HG03103 (cell line): ENCODE results near the gene CASP9.
"Not testable (repeated sequence)": the region's sequence is repeated elsewhere in the genome, so short reads cannot be mapped to it uniquely, and the experiment has no call there.

Experiments used
- ATAC-seq: cut with Tn5 transposase; IDR thresholded peaks from one replicate; pipeline ENCODE4 v1.9.1; 2021; ENCODE audit warnings: low read depth; ENCODE audit not compliant: unreplicated experiment

Gene CASP9

DNA sequence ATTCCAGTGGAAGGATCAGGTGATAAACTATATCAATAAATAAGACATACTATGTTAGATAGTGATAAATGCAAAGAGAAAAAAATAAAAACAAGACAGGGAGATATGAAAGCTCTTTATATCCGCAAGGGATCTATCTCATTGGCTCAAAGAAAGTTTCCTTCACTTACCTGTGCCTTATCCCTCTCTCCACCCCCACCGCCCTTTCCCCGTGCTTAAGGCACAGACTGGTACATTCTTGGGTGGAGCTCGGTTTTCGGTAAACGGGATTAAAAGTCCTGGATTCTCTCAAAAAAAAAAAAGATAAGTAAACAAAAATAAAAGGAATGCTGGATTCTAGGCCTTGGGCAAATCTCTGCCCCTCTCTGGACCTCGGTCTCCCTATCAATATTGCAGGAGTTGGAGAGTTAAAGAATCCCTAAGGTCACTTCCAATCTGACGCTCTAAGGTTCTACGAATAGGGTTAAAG is 2.0 kb upstream of the CASP9 start:
- ATAC-seq, result no peak

DNA sequence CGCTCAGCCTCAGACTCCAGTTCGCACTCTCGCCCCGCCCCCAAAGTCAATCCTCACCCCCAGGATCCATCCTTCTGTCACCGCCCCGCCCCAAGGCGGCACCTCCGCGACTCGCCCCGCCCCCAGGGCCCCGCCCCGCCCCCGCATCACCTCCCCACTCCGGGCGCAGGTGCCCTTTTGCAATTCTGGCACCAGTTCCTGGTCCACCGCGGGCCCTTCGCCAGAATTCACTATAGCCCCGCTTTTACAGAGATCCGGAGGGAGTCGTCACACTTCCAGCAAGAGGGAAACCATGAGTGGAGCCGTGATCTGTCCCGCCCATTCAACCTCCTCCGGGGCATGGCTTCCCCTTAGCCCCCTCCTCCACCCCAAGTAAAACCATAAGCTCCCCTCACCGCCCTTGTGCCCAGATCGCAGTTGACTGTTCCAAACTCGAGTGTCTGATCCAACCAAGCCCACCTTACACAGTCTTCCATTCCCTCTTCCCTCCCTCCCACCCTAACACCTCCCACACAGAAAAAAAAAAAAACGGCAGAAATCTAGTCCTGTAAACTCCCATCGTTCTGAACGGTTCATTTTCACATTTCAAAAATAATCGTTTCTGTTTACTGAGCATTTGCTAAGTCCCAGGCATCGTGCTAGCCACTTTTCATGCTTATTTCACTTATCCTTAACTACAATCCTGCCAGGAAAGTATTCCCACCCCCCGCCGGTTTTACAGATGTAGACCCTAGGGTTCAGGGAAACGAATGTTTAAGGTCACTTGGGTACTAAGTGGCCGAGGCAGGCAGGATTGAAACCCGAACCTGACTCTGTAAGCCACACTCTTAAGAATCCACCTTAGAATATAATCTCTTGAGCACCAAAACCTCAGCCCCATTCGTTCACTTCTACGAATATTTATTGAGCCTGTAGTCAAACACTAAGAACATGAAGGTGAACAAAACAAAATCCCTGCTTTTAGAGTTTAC is 1.3 kb upstream of the CASP9 start:
- peak; percentile 32 for ATAC-seq

DNA sequence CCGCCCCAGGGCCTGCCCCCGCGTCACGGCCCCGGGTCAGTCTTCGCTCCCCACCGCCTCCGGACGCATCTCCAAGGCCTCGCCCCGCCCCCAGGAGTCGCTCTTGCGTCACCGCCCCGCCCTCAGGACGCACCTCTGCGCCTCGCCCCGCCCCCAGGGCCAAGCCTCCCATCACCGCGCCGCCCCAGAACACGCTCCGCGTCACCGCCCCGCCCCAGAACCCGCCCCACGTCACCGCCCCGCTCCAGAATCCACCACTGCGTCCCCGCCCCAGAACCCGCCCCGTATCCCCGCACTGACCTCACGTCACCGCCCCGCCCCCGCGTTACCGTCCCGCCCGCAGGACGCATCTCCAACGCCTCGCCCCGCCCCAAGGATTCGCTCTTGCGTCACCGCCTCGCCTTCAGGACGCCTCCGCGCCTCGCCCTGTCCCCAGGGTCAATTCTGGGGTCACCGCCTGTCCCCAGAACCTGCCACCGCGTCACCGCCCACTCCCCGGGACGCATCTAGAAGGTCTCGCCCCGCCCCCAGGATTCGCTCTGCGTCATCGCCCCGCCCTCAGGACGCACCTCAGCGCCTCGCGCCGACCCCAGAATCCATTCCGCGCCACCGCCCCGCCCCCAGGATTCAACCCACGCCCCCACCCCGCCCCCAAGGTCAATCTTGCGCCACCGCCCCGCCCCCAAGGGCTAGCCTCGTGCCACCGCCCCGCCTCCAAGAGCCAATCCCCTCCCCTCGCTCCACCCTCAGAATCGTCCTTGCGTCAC is 451 bp upstream of the CASP9 start:
- ATAC-seq, result peak; percentile 32

DNA sequence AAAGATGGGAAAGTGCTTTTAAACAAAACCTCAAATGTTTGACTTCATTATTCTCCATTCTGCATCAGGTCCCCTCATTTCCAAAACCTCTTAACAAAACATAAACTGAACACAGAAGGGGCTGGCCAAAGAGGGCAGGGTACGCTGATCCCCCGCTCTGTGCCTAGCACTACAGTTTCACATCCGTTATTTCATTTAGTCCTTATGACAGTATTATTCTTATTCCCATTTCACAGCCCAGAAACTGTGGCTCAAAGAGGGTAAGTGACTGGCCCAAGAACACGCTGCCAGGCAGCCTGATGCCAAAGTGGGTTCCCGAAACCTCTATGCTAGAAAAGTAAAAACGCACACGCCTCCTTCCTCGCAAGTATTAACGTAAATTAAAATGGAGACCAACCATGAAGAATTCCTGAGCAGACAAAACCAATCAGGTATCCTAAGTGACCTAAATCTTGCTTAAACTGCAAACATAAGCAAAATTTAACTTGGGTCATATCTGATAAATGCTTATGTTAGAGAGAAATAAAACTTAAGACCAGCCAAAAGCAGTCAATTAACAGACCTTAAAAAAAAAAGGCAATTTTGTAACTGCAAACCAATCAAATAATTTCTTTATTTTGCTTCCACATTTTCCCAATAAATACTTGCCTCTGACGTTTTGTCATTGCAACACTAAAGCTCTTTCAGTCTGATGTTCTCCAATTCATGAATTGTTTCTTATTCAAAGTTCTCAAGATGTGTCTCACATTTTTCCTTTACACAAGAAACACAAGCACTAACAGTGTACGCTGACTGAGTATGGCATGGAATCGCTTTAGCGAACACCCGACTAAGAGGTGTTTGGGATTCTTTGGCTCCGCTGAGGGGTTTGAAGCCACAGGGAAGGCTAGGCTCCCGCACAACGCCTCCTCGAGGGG is 653 bp downstream of the CASP9 start:
- ATAC-seq, result no peak

DNA sequence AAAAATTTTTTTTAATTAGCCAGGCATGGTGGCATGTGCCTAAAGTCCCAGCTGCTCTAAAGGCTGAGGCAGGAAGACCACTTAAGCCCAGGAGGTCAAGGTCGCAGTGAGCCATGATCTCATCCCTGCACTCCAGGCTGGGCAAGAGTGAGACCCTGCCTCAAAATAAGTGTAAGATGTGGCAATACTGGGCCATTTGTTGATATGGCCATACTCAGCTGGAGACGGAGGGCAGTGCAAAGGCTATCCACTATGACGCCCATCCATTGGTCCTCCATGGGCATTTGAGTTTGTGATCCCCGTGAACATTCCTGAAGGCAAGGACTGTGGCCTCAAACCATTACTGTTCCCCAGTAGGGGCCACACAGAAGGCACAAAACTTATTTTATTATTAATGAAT is 1.5 kb downstream of the CASP9 start:
- ATAC-seq, result no peak

DNA sequence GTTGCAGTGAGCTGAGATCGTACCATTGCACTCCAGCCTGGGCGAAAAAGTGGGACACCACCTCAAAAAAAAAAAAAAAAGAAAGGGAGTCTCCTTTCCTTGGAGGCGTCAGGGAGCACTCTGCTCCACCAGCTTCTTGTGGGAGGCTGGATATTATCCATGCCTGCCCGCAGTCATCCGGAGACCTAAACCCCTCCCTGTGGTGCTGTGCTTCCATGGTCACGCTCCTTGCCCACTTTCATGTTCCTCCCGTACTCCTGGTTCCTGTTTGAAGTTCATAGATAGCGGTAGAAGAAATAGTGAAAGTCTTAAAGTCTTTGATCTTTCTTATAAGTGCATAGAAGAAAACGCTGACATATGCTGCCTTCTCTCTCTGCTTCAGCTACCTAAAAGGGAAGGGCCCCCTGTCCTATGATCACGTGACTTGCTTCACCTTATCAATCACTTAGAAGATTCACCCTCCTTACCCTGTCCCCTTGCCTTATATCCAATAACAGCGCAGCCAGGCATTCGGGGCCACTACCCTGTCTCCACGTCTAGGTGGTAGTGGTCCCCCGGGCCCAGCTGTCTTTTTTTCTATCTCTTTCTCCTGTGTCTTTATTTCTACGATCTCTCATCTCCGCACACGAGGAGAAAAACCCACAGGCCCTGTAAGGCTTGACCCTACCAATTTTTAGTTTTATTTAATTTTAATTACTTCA is 2.7 kb downstream of the CASP9 start:
- not testable (repeated sequence) for ATAC-seq

DNA sequence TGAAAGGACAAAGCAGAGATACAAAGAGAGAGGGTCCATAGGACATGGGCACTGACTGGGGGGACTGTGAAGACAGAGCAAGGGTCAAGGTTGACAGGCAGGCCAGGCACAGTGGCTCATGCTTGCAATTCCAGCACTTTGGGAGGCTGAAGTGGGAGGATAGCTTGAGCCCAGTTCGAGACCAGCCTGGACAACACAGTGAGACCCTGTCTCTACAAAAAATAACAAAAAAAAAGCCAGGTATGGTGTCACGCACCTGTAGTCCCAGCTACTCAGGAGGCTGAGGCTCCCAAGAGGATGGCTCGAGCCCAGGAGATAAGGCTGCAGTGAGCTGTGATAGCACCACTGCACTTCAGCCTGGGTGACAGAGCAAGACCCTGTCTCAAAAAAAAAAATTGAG is 4.4 kb downstream of the CASP9 start:
- no peak for ATAC-seq

DNA sequence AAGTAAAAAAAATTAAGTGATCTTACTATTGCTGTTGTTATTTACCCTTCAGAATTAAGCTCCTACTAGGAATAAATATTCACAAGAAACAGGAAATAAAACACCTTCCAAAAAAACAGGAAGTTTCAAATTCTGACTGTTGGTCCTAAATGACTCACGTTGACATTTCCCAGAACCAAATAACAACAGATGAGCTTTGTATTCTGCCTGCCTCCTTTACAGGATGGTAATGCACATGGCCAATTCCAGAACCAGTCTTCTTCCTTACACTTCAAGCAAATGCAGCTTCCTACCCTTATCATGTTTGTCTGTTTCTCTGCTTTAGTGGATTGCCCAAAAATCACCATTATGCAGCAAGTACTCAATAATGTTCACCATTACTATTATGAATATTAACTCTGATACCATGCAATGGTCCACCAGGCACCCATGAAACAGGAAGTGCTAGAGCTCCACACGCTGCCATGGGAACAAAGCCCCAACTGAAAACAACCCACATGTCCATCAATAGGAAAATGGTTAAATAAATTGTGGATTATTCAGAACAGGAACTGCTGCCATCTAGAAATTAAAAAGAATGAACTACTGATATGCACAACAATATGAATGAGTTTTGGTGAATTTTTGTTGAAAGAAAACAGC is 8.9 kb downstream of the CASP9 start:
- ATAC-seq, result no peak

DNA sequence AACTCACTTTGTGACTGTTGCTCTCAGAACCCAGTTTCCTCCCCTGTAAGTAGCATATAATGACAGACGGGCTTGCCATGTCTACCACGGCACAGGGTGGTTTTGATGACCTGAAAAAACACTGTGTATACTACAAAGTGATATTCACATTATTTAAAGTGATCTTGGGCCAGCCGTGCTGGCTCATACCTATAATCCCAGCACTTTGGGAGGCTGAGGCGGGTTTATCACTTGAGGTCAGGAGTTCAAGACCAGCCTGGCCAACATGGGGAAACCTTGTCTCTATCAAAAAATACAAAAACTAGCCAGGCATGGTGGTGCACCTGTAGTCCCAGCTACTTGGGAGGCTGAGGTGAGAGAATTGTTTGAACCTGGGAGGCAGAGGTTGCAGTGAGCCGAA is 9.5 kb downstream of the CASP9 start:
- not testable (repeated sequence) for ATAC-seq

DNA sequence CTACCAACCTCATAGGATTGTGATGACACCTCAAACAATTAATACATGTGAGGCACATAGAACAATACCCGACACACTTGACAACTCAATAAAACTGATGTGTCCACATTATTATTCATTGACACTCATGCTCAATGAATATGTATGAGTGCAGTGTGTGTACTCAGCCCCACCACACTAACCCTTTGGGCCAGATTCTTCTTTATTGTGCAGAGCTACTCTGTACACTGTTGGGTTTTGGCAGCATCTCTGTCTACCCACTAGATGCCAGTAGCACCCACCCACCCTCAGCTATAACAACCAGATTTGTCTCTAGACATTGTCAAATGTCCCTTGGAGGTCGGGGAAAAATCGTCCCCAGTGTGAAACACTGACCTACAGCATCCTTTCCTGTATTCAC is 10.1 kb downstream of the CASP9 start:
- ATAC-seq, result no peak

DNA sequence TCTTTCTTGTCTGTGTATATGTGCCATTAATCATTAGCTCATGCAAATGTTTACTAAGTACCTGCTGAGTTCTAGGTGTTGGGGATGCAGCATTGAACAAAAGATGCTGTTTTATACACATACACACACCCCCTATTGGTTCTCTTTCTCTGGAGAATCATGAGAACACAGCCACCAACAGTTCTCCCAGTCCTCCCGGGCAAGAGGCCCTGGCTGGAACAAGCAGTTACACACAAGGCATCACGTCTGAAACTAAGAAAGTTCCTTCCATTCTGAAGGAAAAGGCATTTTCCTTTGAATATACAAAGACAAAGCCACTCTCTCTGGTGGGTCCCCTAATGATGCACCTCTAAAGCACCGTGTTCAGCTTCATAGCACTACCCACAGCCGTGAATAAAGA is 10.8 kb downstream of the CASP9 start:
- ATAC-seq, result no peak

DNA sequence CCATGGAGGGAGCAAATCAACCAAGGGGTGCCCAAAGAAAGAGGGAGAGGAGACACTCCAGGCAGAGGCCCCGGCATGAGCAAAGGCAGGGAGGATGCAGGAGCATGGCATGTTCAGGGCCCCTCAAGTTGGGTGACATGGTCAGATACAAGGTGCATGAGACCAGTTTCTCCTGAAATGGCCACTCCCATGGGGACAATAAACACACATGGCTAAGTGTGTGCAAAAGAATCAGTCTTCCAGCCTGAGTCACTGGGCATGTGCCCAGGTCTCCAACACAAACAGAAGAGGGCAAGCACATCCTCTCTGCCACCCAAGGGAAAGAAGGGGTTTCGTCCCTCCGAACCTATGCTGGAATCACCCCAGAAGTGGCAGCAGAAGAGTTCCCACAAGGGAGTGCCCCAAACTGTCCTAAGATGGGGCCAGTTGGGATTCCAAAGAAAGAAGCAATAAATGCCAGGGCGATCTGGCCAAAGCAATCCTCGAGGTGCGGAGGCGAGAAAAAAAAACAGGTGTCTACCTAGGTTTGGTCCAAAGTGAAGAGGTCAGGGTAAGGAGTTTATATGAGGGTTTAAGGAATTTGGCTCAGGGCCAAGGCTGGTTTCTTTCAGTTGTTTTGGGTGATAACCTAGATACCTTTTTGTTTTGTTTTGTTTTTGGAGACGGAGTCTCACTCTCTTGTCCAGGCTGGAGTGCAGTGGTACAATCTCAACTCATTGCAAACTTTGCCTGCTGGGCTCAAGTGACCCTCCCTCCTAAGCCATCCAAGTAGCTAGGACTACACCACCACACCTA is 13.2 kb downstream of the CASP9 start:
- ATAC-seq, result no peak

DNA sequence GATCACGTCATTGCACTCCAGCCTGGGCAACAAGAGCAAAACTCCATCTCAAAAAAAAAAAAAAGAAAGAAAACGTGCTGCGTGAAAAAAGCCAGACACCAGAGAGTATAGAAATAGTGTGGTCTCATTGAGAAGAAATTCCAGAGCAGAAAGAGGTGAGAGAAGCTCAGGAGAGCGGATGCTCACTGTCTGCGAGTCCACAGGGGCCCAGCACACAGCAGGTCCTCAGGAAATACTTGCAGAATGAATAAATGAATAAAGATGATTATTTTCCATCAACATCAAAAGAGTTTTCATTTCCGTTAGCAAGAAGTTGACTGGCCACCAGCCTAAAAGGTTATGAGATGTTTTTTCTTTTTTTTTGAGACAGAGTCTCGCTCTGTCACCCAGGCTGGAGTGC is 14.4 kb downstream of the CASP9 start:
- no peak for ATAC-seq

DNA sequence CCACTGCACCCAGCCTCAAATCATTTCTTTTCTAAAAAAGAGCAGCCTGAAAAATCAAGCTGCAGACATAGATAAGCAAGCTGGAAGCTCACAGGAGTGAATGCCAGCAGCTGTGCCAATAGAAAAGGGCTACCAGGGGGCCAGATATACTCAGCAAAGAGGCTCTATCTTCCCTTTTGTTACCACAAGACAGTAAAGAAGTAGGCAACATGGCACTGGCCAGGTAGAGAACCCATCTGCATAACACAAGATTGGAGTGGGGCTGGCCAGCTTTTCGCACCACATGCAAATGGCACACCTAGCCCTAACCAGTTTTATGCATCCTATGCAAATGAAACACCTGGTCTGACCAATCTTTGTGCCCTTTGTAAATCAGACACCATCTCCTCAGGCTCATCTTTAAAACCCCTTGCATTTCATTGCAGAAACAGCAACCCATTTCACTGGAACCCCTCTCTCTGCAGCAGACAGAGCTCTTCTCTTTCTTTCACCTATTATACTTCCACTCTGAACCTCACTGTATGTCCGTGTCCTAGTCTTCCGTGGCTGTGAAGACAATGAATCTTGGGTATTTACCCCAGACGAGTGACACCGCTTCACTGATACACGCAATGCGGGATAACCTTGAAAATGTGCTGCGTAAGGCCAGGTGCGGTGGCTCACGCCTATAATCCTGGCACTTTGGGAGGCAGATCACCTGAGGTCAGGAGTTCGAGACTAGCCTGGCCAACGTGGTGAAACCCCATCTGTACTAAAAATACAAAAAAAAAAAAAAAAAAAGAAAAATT is 15.1 kb downstream of the CASP9 start:
- ATAC-seq, result no peak

DNA sequence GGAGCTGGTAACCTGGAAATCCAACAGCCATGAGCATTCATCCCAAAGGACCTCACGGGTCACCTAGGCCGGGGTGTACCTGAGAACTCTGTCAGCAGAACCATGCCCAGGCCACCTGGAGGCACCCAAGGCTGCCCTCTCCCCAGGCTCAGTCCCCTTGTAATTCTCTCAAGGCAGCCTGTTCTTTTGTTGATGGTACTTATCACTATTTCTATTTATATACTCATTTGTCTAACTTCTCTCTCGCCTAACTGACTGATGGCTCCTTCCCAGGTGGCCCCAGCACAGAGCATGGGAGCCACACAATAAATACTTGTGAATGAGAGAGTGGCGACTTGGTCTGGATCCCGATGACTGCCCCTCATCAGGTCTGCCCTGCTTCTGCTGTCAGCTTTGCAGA is 16.7 kb downstream of the CASP9 start:
- ATAC-seq, result no peak

DNA sequence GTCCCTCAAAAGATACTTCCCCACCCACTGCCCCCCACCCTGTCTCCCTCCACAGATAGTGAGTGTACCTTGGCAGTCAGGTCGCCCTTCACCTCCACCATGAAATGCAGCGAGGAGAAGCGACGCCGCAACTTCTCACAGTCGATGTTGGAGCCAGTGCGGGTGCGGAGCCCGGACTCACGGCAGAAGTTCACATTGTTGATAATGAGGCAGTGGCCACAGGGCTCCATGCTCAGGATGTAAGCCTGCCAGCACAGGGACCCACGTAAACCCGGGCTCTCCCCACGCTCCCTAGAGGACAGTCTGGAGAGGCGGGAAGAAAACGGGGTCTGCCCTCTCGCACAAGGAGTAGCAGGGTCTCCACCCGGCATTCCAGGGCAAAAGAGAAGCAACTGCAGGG is 17.2 kb downstream of the CASP9 start:
- no peak for ATAC-seq

DNA sequence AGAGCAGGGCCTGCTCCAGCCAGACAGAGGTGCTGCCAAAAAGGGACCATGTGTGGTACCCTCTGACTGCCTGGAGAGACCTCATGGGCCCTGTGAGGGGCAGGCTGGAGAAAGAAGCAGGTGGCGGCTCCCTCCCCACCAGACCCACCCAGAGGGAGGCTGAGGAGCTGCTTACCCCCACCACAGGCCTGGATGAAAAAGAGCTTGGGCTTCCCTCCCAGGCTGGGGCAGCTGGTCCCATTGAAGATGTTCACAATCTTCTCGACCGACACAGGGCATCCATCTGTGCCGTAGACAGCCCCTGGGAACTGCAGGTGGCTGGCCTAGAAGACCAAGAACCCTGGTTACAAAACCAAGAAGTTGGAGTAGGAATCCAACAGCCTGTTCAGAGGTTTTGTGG is 19.6 kb downstream of the CASP9 start:
- no peak for ATAC-seq
